SU-DHL-6 (cell line): ENCODE data around the gene NT5DC1.

Experiments
- H2AFZ ChIP-seq: fragments of 200-600 bp; sonication (generic); 2 replicates; pipeline ENCODE4 v1.6.1; 2014; ENCODE audit warnings: low read depth, mild to moderate bottlenecking, moderate library complexity, mixed read lengths, antibody characterized with exemption, low read length; ENCODE audit not compliant: severe bottlenecking
- H3F3A ChIP-seq: fragments of 200-600 bp; shearing (Covaris generic); 2 replicates; pipeline ENCODE4 v1.6.0; 2016; ENCODE audit warnings: antibody characterized with exemption, mild to moderate bottlenecking; ENCODE audit not compliant: insufficient read depth
- H3K27ac ChIP-seq: fragments of 200-600 bp; sonication (generic); 2 replicates; pipeline ENCODE4 v1.5.1; 2016; ENCODE audit warnings: low read depth, mild to moderate bottlenecking, low read length, moderate library complexity, mixed read lengths
- H3K27me3 ChIP-seq: fragments of 200-600 bp; sonication (generic), shearing (Covaris generic); 2 replicates; pipeline ENCODE4 v1.6.0; 2014; ENCODE audit warnings: mild to moderate bottlenecking, low read length
- H3K36me3 ChIP-seq: fragments of 200-600 bp; sonication (generic); 2 replicates; pipeline ENCODE4 v1.6.1; 2014; ENCODE audit warnings: mild to moderate bottlenecking, low read length, mixed read lengths
- H3K4me2 ChIP-seq: fragments of 300-600, 200-600 bp; shearing (Covaris generic), sonication (generic); 2 replicates; pipeline ENCODE4 v1.6.0; 2014; ENCODE audit warnings: low read length, low read depth, mild to moderate bottlenecking; ENCODE audit not compliant: poor library complexity, severe bottlenecking
- H3K4me3 ChIP-seq: fragments of 200-600 bp; sonication (generic); 2 replicates; pipeline ENCODE4 v1.5.1; 2014; ENCODE audit warnings: antibody characterized with exemption, low read length, mild to moderate bottlenecking, mixed read lengths; ENCODE audit not compliant: insufficient read depth, poor library complexity, severe bottlenecking
- H3K79me2 ChIP-seq: fragments of 200-600 bp; sonication (generic); 2 replicates; pipeline ENCODE4 v1.6.1; 2014; ENCODE audit warnings: mild to moderate bottlenecking, low read length, moderate library complexity; ENCODE audit not compliant: insufficient read depth
- H3K9ac ChIP-seq: fragments of 200-600 bp; sonication (generic); 2 replicates; pipeline ENCODE4 v1.7.0; 2014; ENCODE audit warnings: mild to moderate bottlenecking, low read length
- H3K9me2 ChIP-seq: fragments of 200-600 bp; sonication (generic); replicated peaks from 2 replicates; pipeline ENCODE4 v1.6.1; 2014; ENCODE audit warnings: low read length; ENCODE audit not compliant: insufficient read depth
- H3K9me3 ChIP-seq: fragments of 200-600 bp; sonication (generic); 2 replicates; pipeline ENCODE4 v1.6.1; 2014; ENCODE audit warnings: low read length, mixed read lengths; ENCODE audit not compliant: insufficient read depth
- H4K20me1 ChIP-seq: fragments of 200-600 bp; sonication (generic); 2 replicates; pipeline ENCODE4 v1.6.1; 2014; ENCODE audit warnings: low read depth, mild to moderate bottlenecking, antibody characterized with exemption, low read length, moderate library complexity, mixed read lengths
- CTCF ChIP-seq: fragments of 200-600 bp; sonication (generic); IDR thresholded peaks from one replicate; pipeline ENCODE4 v1.5.1; 2017; ENCODE audit warnings: antibody characterized with exemption, mild to moderate bottlenecking, low read length, moderate library complexity; ENCODE audit not compliant: insufficient read depth, poor library complexity, severe bottlenecking
- EZH2phosphoT487 ChIP-seq: fragments of 200-600 bp; sonication (generic), shearing (Covaris generic); conservative IDR thresholded peaks from 2 replicates; pipeline ENCODE4 v1.6.1; 2018; ENCODE audit warnings: mild to moderate bottlenecking, antibody characterized with exemption, low read length, moderate library complexity, mixed read lengths

The NT5DC1 gene

GRCh38 chr6:116175344-116175743 lies 74.7 kb downstream of the NT5DC1 start:
- Histone ChIP-seq H3K4me2 (no peak overlapping the region), H4K20me1 (no peaks in the 10 kb centered on the region), H3K27ac (no peak overlapping the region), H3K9me2 (no peaks in the 10 kb centered on the region), H3K9me3 (no peaks in the 10 kb centered on the region), H3K9ac (no peak overlapping the region), H3F3A (no peaks in the 10 kb centered on the region), H3K79me2 (no peaks in the 10 kb centered on the region), H3K36me3 (no peaks in the 10 kb centered on the region), H3K4me3 (no peak overlapping the region), H2AFZ (no peak overlapping the region), H3K27me3 (no peaks in the 10 kb centered on the region)
- TF ChIP-seq CTCF (no peak), EZH2phosphoT487 (no peak)

- H3K79me2 ChIP-seq, result no peaks in the 10 kb centered on the region
- H3K27me3 ChIP-seq, result no peaks in the 10 kb centered on the region
- H3K36me3 ChIP-seq, result no peaks in the 10 kb centered on the region
- no peak overlapping the region for H2AFZ ChIP-seq
- no peak overlapping the region for H3K27ac ChIP-seq
- H3K9me2 ChIP-seq, result no peaks in the 10 kb centered on the region
- no peak overlapping the region for H3K4me3 ChIP-seq
- no peak overlapping the region for H3K9ac ChIP-seq
- TF ChIP-seq EZH2phosphoT487, result no peak
- TF ChIP-seq CTCF, result no peak
- H3K4me2 ChIP-seq, result no peak overlapping the region
- no peaks in the 10 kb centered on the region for H3K9me3 ChIP-seq
- H4K20me1 ChIP-seq, result no peaks in the 10 kb centered on the region
- no peaks in the 10 kb centered on the region for H3F3A ChIP-seq
Measured at GRCh38 chr6:116176596-116176995, 75.9 kb downstream of the NT5DC1 start.

GRCh38 chr6:116180375-116180774 lies 79.7 kb downstream of the NT5DC1 start:
- Histone ChIP-seq H3K4me2 (no peak overlapping the region), H3K9ac (no peak overlapping the region), H3K36me3 (no peaks in the 10 kb centered on the region), H2AFZ (no peak overlapping the region), H3K9me2 (no peaks in the 10 kb centered on the region), H3K79me2 (no peaks in the 10 kb centered on the region), H3K4me3 (no peak overlapping the region), H4K20me1 (no peaks in the 10 kb centered on the region), H3K27me3 (no peaks in the 10 kb centered on the region), H3K9me3 (no peaks in the 10 kb centered on the region), H3F3A (no peaks in the 10 kb centered on the region), H3K27ac (no peak overlapping the region)
- TF ChIP-seq EZH2phosphoT487, result no peak
- no peak for TF ChIP-seq CTCF

- Histone ChIP-seq H3K9ac (no peak overlapping the region), H3K4me2 (no peak overlapping the region), H3K4me3 (no peak overlapping the region), H4K20me1 (no peaks in the 10 kb centered on the region), H3K27ac (no peak overlapping the region), H3F3A (no peaks in the 10 kb centered on the region), H3K9me2 (no peaks in the 10 kb centered on the region), H2AFZ (no peak overlapping the region), H3K9me3 (no peaks in the 10 kb centered on the region), H3K79me2 (no peaks in the 10 kb centered on the region), H3K27me3 (no peaks in the 10 kb centered on the region), H3K36me3 (no peaks in the 10 kb centered on the region)
- no peak for TF ChIP-seq EZH2phosphoT487
- TF ChIP-seq CTCF, result no peak
Measured at GRCh38 chr6:116189472-116189871, 88.8 kb downstream of the NT5DC1 start.
